Measurements from ENCODE around the gene CAGE1.

CAGE1 gene

DNA sequence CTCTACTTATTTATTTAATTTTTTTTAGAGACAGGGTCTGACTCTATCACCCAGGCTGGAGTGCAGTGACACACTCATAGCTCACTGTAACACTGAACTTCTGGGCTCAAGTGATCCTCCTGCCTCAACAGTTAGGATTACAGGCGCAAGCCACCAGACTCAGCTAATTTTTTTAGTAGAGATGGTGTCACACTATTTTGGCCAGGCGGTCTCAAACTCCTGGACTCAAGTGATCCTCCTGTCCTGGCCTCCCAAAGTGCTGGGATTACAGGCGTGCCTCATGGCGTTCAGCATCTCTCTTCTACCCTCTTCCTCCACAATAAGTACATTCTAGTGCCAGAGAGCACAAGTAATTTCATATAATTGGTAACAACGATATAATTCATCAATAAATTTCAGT lies 82.0 kb downstream of the CAGE1 start:
- H3K36me3 ChIP-seq (ENCODE audit: control insufficient read depth, insufficient read depth, low read length), result peaks cover 74% of the 10 kb centered on the region
- no peak overlapping the region for H3K4me3 ChIP-seq (ENCODE audit: low read depth, low read length)
- H3K27ac ChIP-seq (ENCODE audit: low read depth, low read length), result no peak overlapping the region
- no peaks in the 10 kb centered on the region for H3K27me3 ChIP-seq (ENCODE audit: control insufficient read depth, insufficient read depth, low read length)
- no peaks in the 10 kb centered on the region for H3K4me1 ChIP-seq (ENCODE audit: control insufficient read depth, insufficient read depth, low read length)
- H3K9ac ChIP-seq (ENCODE audit: low read length), result no peak overlapping the region
- H3K9me3 ChIP-seq (ENCODE audit: control insufficient read depth, insufficient read depth, low read depth, low read length), result no peaks in the 10 kb centered on the region

GRCh38 chr6:7304821-7305220 lies 84.7 kb downstream of the CAGE1 start:
- H3K4me1 ChIP-seq (ENCODE audit: control insufficient read depth, insufficient read depth, low read length), result no peaks in the 10 kb centered on the region
- H3K36me3 ChIP-seq (ENCODE audit: control insufficient read depth, insufficient read depth, low read length), result peaks cover 94% of the 10 kb centered on the region
- H3K27me3 ChIP-seq (ENCODE audit: control insufficient read depth, insufficient read depth, low read length), result no peaks in the 10 kb centered on the region
- no peak overlapping the region for H3K4me3 ChIP-seq (ENCODE audit: low read depth, low read length)
- H3K27ac ChIP-seq (ENCODE audit: low read depth, low read length), result no peak overlapping the region
- no peak overlapping the region for H3K9ac ChIP-seq (ENCODE audit: low read length)
- no peaks in the 10 kb centered on the region for H3K9me3 ChIP-seq (ENCODE audit: control insufficient read depth, insufficient read depth, low read depth, low read length)

DNA sequence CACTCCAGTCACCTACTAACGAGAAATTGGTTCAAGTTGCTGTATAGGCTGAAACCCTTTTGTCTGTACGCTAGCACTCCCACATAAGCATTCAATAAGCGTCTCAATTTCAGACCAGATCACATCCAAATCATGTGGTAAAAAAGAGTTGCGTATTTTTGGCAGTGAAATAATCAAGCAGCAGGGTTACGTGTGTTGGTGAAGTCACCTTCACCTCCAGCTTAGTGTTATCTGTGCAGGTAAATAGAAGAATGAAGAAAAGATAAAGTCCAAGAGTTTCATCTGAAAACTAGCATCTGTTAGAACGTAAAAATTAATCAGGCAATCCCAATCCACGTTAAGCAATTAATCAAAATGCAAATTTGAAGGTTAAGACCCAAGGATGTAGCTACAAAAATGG lies 87.8 kb downstream of the CAGE1 start:
- Histone ChIP-seq H3K27ac (ENCODE audit: low read depth, low read length) (no peak overlapping the region), H3K4me3 (ENCODE audit: low read depth, low read length) (no peak overlapping the region), H3K27me3 (ENCODE audit: control insufficient read depth, insufficient read depth, low read length) (no peaks in the 10 kb centered on the region), H3K9me3 (ENCODE audit: control insufficient read depth, insufficient read depth, low read depth, low read length) (no peaks in the 10 kb centered on the region), H3K9ac (ENCODE audit: low read length) (no peak overlapping the region), H3K36me3 (ENCODE audit: control insufficient read depth, insufficient read depth, low read length) (peaks cover 95% of the 10 kb centered on the region), H3K4me1 (ENCODE audit: control insufficient read depth, insufficient read depth, low read length) (no peaks in the 10 kb centered on the region)

GRCh38 chr6:7300926-7301325 lies 88.6 kb downstream of the CAGE1 start:
- Histone ChIP-seq H3K4me1 (ENCODE audit: control insufficient read depth, insufficient read depth, low read length) (no peaks in the 10 kb centered on the region), H3K27ac (ENCODE audit: low read depth, low read length) (no peak overlapping the region), H3K36me3 (ENCODE audit: control insufficient read depth, insufficient read depth, low read length) (peaks cover 98% of the 10 kb centered on the region), H3K9ac (ENCODE audit: low read length) (no peak overlapping the region), H3K27me3 (ENCODE audit: control insufficient read depth, insufficient read depth, low read length) (no peaks in the 10 kb centered on the region), H3K9me3 (ENCODE audit: control insufficient read depth, insufficient read depth, low read depth, low read length) (no peaks in the 10 kb centered on the region), H3K4me3 (ENCODE audit: low read depth, low read length) (no peak overlapping the region)

GRCh38 chr6:7298113-7298512 lies 91.4 kb downstream of the CAGE1 start:
- peaks cover 95% of the 10 kb centered on the region for H3K36me3 ChIP-seq (ENCODE audit: control insufficient read depth, insufficient read depth, low read length)
- no peaks in the 10 kb centered on the region for H3K27me3 ChIP-seq (ENCODE audit: control insufficient read depth, insufficient read depth, low read length)
- no peaks in the 10 kb centered on the region for H3K4me1 ChIP-seq (ENCODE audit: control insufficient read depth, insufficient read depth, low read length)
- no peaks in the 10 kb centered on the region for H3K9me3 ChIP-seq (ENCODE audit: control insufficient read depth, insufficient read depth, low read depth, low read length)
- no peak overlapping the region for H3K9ac ChIP-seq (ENCODE audit: low read length)
- H3K4me3 ChIP-seq (ENCODE audit: low read depth, low read length), result no peak overlapping the region
- H3K27ac ChIP-seq (ENCODE audit: low read depth, low read length), result no peak overlapping the region

DNA sequence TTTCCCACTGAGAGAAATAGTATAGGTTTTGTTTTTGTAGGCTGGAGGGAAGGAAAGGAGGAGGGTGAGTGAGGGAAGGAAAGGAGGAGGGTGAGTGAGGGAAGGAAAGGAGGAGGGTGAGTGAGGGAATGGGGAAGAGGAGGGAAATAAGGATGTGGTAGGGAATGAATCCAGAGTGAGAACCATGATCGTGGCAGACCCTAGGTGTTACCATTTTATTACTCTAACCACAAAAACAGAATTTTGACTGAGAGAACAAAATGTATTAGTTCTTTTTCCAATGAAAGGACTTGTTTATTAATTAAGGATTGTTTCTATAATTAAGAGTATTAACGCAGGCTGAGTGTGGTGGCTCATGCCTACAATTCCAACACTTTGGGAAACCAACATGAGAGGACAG lies 92.9 kb downstream of the CAGE1 start:
- no peaks in the 10 kb centered on the region for H3K9me3 ChIP-seq (ENCODE audit: control insufficient read depth, insufficient read depth, low read depth, low read length)
- H3K27me3 ChIP-seq (ENCODE audit: control insufficient read depth, insufficient read depth, low read length), result no peaks in the 10 kb centered on the region
- H3K27ac ChIP-seq (ENCODE audit: low read depth, low read length), result no peak overlapping the region
- no peak overlapping the region for H3K9ac ChIP-seq (ENCODE audit: low read length)
- no peak overlapping the region for H3K4me3 ChIP-seq (ENCODE audit: low read depth, low read length)
- peaks cover 96% of the 10 kb centered on the region for H3K36me3 ChIP-seq (ENCODE audit: control insufficient read depth, insufficient read depth, low read length)
- H3K4me1 ChIP-seq (ENCODE audit: control insufficient read depth, insufficient read depth, low read length), result no peaks in the 10 kb centered on the region

DNA sequence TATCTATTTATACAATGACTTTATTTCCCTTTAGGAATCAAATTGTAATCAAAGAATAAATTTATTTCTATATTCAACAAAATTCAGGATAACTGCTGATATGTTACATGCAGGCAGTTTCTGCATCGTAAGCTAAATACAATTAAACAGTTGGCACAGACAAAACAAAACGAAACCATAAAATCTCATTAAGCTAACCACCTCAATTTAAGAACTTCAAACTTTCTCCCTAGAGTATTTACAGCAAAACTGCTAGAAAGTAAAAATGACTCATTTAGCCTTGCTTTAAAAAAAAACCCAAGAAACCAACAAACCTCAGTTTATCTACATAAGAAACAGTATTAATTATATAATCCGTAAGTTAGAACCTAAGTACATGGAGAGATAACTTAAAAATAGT lies 93.6 kb downstream of the CAGE1 start:
- Histone ChIP-seq H3K9ac (ENCODE audit: low read length) (no peak overlapping the region), H3K36me3 (ENCODE audit: control insufficient read depth, insufficient read depth, low read length) (peaks cover 96% of the 10 kb centered on the region), H3K9me3 (ENCODE audit: control insufficient read depth, insufficient read depth, low read depth, low read length) (no peaks in the 10 kb centered on the region), H3K27ac (ENCODE audit: low read depth, low read length) (no peak overlapping the region), H3K27me3 (ENCODE audit: control insufficient read depth, insufficient read depth, low read length) (no peaks in the 10 kb centered on the region), H3K4me1 (ENCODE audit: control insufficient read depth, insufficient read depth, low read length) (no peaks in the 10 kb centered on the region), H3K4me3 (ENCODE audit: low read depth, low read length) (no peak overlapping the region)

DNA sequence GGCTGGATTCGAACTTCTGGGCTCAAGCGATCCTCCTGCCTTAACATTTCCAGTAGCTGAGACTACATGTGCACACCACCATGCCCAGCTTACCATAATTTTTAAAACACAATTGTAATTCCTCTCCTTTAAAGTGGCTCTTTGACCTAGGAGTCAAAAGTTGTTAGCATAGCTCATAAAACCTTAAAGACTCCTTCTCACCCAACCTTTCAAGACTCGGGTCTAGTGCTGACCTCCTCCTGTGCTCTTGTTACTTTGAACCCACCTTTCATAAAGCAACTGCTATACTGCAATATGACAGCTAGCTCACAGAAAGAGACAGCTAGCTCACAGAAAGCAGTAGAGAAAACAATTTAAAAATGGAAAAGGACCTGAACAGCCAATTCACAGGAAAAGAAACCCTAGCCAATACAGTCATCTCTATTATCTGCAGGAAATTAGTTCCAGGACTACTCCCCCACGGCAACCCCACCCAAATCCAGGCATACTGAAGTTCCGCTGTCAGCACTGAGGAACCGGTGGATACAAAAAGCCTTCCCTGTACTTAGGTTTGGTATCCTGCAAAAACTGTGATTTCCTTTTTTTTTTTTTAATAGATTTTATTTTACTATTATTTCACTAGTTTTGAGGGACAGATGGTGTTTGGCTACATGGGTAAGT lies 96.8 kb downstream of the CAGE1 start:
- no peak overlapping the region for H3K27ac ChIP-seq (ENCODE audit: low read depth, low read length)
- H3K4me1 ChIP-seq (ENCODE audit: control insufficient read depth, insufficient read depth, low read length), result no peaks in the 10 kb centered on the region
- H3K9me3 ChIP-seq (ENCODE audit: control insufficient read depth, insufficient read depth, low read depth, low read length), result no peaks in the 10 kb centered on the region
- no peak overlapping the region for H3K4me3 ChIP-seq (ENCODE audit: low read depth, low read length)
- no peaks in the 10 kb centered on the region for H3K27me3 ChIP-seq (ENCODE audit: control insufficient read depth, insufficient read depth, low read length)
- no peak overlapping the region for H3K9ac ChIP-seq (ENCODE audit: low read length)
- H3K36me3 ChIP-seq (ENCODE audit: control insufficient read depth, insufficient read depth, low read length), result peaks cover 97% of the 10 kb centered on the region

- Histone ChIP-seq H3K27ac (ENCODE audit: low read depth, low read length) (no peak overlapping the region), H3K4me3 (ENCODE audit: low read depth, low read length) (no peak overlapping the region), H3K36me3 (ENCODE audit: control insufficient read depth, insufficient read depth, low read length) (peaks cover 95% of the 10 kb centered on the region), H3K9me3 (ENCODE audit: control insufficient read depth, insufficient read depth, low read depth, low read length) (no peaks in the 10 kb centered on the region), H3K9ac (ENCODE audit: low read length) (no peak overlapping the region), H3K27me3 (ENCODE audit: control insufficient read depth, insufficient read depth, low read length) (no peaks in the 10 kb centered on the region), H3K4me1 (ENCODE audit: control insufficient read depth, insufficient read depth, low read length) (no peaks in the 10 kb centered on the region)
These were observed 99.5 kb downstream of the CAGE1 start for GRCh38 chr6:7290079-7290478.

DNA sequence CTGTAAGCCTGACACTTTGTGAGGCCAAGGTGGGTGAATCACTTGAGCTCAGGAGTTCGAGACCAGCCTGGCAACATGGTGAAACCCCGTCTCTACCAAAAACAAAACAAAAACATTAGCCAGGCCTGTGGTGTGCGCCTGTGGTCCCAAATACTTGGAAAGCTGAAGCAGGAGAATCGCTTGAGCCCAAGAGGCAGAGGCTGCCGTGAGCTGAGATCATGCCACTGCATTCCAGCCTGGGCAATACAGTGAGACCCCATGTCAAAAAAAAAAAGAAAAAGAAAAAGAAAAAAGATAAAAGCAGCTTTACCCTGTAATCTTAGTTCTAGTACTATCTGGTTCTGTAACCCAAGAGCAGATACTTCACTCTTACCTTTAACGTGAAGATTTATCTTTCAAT lies 104.1 kb downstream of the CAGE1 start:
- H3K9ac ChIP-seq (ENCODE audit: low read length), result no peak overlapping the region
- no peaks in the 10 kb centered on the region for H3K4me1 ChIP-seq (ENCODE audit: control insufficient read depth, insufficient read depth, low read length)
- H3K4me3 ChIP-seq (ENCODE audit: low read depth, low read length), result no peak overlapping the region
- H3K9me3 ChIP-seq (ENCODE audit: control insufficient read depth, insufficient read depth, low read depth, low read length), result no peaks in the 10 kb centered on the region
- no peaks in the 10 kb centered on the region for H3K27me3 ChIP-seq (ENCODE audit: control insufficient read depth, insufficient read depth, low read length)
- no peak overlapping the region for H3K27ac ChIP-seq (ENCODE audit: low read depth, low read length)
- H3K36me3 ChIP-seq (ENCODE audit: control insufficient read depth, insufficient read depth, low read length), result peaks cover 62% of the 10 kb centered on the region

GRCh38 chr6:7283676-7284075 lies 105.9 kb downstream of the CAGE1 start:
- Histone ChIP-seq H3K27me3 (ENCODE audit: control insufficient read depth, insufficient read depth, low read length) (no peaks in the 10 kb centered on the region), H3K9me3 (ENCODE audit: control insufficient read depth, insufficient read depth, low read depth, low read length) (no peaks in the 10 kb centered on the region), H3K4me3 (ENCODE audit: low read depth, low read length) (no peak overlapping the region), H3K9ac (ENCODE audit: low read length) (no peak overlapping the region), H3K36me3 (ENCODE audit: control insufficient read depth, insufficient read depth, low read length) (peaks cover 45% of the 10 kb centered on the region), H3K27ac (ENCODE audit: low read depth, low read length) (no peak overlapping the region), H3K4me1 (ENCODE audit: control insufficient read depth, insufficient read depth, low read length) (no peaks in the 10 kb centered on the region)
